Measurements from ENCODE around the gene GTF2H2C_2.
"Not testable (repeated sequence)": the region's sequence is repeated elsewhere in the genome, so short reads cannot be mapped to it uniquely, and the experiment has no call there.

Gene GTF2H2C_2

DNA sequence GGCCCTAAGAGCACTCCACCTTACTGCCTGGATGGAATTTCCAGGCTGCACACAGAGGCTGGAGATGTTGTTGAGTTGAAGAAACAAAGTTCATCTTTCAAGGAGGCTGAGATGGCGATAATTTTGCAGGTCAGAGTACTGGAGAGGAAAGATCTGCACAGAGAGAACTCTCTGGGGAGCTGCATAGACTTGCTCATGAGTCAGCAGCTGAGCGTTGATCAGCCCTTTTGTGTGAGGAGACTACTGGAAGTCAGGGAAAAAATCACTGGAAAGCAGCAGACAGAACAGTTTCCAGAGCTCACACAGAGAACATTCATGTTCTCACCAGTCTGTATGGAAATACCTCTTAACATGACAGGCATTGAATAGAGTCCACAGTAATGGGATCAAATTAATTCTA lies 23.4 kb downstream of the GTF2H2C_2 start:
- H3K9ac ChIP-seq (ENCODE audit: low read length); RAD21 ChIA-PET (ENCODE audit: low non-redundant PET in 1 of 2, low total read pairs in 2 of 2, uncharacterized antibody in 2 of 2, unreplicated experiment in 2 of 2); DNase-seq (ENCODE audit: low read depth, low spot score); H3K36me3 ChIP-seq (ENCODE audit: control insufficient read depth in 1 of 2, insufficient read depth in 2 of 2, low read length in 2 of 2); CTCF ChIA-PET; BruUV-seq (replicated peaks); H2AFZ ChIP-seq (ENCODE audit: low read depth, low read length, poor library complexity, severe bottlenecking); H3K4me2 ChIP-seq (ENCODE audit: low read length); H3K79me2 ChIP-seq (ENCODE audit: insufficient read depth, low read length); H4K20me1 ChIP-seq (ENCODE audit: insufficient read depth); H3K27ac ChIP-seq (ENCODE audit: low read depth, low read length); H3K4me3 ChIP-seq (replicated peaks in 1 of 2; ENCODE audit: low read depth in 1 of 2, low read length in 2 of 2); H3K27me3 ChIP-seq (ENCODE audit: insufficient read depth, low read length); POLR2A ChIA-PET; H3K9me3 ChIP-seq (ENCODE audit: control insufficient read depth in 1 of 2, insufficient read depth in 1 of 2, low read depth in 1 of 2, low read length in 2 of 2); intact Hi-C loops (cut with micrococcal nuclease); H3K4me1 ChIP-seq (ENCODE audit: control insufficient read depth in 1 of 2, insufficient read depth in 2 of 2, low read length in 2 of 2); ATAC-seq; H3K9me2 ChIP-seq (ENCODE audit: insufficient read depth): not testable (repeated sequence)

DNA sequence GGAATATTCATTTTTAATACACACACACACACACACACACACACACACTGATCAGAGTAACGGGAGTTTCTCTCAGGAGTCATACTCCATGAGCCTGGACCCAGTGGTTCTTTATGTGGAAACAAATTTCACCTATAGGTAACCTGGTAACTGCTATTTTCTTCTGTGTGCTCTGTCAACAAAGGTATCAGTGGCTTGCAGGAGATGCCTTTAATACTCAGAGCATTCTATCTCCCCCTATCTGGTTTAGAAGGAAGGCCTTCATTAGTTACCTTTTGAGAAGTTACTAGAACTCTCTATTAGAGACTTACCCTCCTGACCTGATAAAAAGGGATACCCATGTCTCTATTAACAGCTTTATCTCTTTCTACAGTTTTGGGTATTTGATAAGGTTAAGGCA lies 34.4 kb downstream of the GTF2H2C_2 start:
- H3K4me2 ChIP-seq (ENCODE audit: low read length); H3K9me3 ChIP-seq (ENCODE audit: control insufficient read depth in 1 of 2, insufficient read depth in 1 of 2, low read depth in 1 of 2, low read length in 2 of 2); ATAC-seq; H3K9ac ChIP-seq (ENCODE audit: low read length); H3K4me1 ChIP-seq (ENCODE audit: control insufficient read depth in 1 of 2, insufficient read depth in 2 of 2, low read length in 2 of 2); H3K27me3 ChIP-seq (ENCODE audit: insufficient read depth, low read length); H2AFZ ChIP-seq (ENCODE audit: low read depth, low read length, poor library complexity, severe bottlenecking); H3K4me3 ChIP-seq (replicated peaks in 1 of 2; ENCODE audit: low read depth in 1 of 2, low read length in 2 of 2); POLR2A ChIA-PET; H4K20me1 ChIP-seq (ENCODE audit: insufficient read depth); H3K36me3 ChIP-seq (ENCODE audit: control insufficient read depth in 1 of 2, insufficient read depth in 2 of 2, low read length in 2 of 2); H3K27ac ChIP-seq (ENCODE audit: low read depth, low read length); RAD21 ChIA-PET (ENCODE audit: low non-redundant PET in 1 of 2, low total read pairs in 2 of 2, uncharacterized antibody in 2 of 2, unreplicated experiment in 2 of 2); DNase-seq (ENCODE audit: low read depth, low spot score); H3K79me2 ChIP-seq (ENCODE audit: insufficient read depth, low read length); CTCF ChIA-PET; H3K9me2 ChIP-seq (ENCODE audit: insufficient read depth); BruUV-seq (replicated peaks); intact Hi-C loops (cut with micrococcal nuclease): not testable (repeated sequence)

DNA sequence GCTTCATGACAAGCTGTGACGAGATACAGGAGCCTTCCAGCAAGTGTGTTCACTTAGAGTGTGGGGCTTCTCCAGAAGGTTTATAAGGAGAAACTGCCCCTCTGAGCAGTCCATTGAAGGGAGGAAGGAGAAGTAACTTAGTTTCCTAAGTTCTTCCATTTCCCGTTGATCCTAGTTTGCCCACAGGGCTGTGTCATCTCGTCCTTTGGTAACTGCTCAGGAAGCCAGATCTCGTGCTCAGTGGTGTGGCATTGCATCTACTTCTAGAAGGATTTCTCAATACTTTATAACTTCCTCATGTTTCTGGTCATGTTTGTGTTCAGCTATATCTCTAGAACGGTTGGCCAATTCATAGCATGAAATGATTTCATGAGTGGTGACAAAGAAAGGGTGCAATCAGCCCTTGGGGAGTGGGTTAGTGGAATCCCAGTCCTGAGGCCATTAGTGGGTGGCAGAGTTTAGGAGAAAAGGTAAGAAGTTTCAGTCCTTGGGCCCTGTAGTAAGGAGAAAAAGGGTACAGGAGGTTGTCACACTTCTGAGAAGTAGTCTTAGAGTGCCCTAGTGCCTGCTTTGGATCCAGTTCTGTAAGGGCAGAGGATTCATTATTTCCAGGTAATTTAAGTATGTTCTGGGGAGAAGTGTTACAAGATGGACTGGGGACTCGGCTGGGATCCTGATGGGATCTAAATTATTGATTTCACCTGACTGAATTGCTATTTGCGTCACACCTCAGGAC lies 36.2 kb downstream of the GTF2H2C_2 start:
- H3K27ac ChIP-seq (ENCODE audit: low read depth, low read length); POLR2A ChIA-PET; DNase-seq (ENCODE audit: low read depth, low spot score); H2AFZ ChIP-seq (ENCODE audit: low read depth, low read length, poor library complexity, severe bottlenecking); H3K27me3 ChIP-seq (ENCODE audit: insufficient read depth, low read length); intact Hi-C loops (cut with micrococcal nuclease); H4K20me1 ChIP-seq (ENCODE audit: insufficient read depth); H3K9me3 ChIP-seq (ENCODE audit: control insufficient read depth in 1 of 2, insufficient read depth in 1 of 2, low read depth in 1 of 2, low read length in 2 of 2); H3K36me3 ChIP-seq (ENCODE audit: control insufficient read depth in 1 of 2, insufficient read depth in 2 of 2, low read length in 2 of 2); H3K4me2 ChIP-seq (ENCODE audit: low read length); H3K9ac ChIP-seq (ENCODE audit: low read length); H3K4me1 ChIP-seq (ENCODE audit: control insufficient read depth in 1 of 2, insufficient read depth in 2 of 2, low read length in 2 of 2); BruUV-seq (replicated peaks); H3K9me2 ChIP-seq (ENCODE audit: insufficient read depth); RAD21 ChIA-PET (ENCODE audit: low non-redundant PET in 1 of 2, low total read pairs in 2 of 2, uncharacterized antibody in 2 of 2, unreplicated experiment in 2 of 2); H3K4me3 ChIP-seq (replicated peaks in 1 of 2; ENCODE audit: low read depth in 1 of 2, low read length in 2 of 2); CTCF ChIA-PET; H3K79me2 ChIP-seq (ENCODE audit: insufficient read depth, low read length); ATAC-seq: not testable (repeated sequence)

DNA sequence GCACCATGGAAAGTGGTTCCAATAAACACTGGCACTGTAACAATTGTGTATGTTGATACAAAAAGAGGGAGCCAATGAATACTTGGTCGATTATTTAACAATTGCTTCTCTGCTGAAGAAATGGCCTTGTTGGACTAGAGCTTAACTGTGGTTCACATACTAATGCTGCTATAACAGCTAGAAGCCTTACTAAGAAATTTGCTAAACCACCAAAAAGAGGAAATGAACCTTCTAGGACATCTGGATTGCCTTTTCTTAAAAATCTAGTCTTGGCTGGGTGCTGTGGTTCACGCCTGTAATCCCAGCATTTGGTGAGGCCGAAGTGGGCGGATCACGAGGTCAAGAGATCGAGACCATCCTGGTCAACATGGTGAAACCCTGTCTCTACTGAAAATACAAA lies 41.9 kb downstream of the GTF2H2C_2 start:
- H2AFZ ChIP-seq (ENCODE audit: low read depth, low read length, poor library complexity, severe bottlenecking); H3K4me2 ChIP-seq (ENCODE audit: low read length); H3K4me3 ChIP-seq (replicated peaks in 1 of 2; ENCODE audit: low read depth in 1 of 2, low read length in 2 of 2); ATAC-seq; CTCF ChIA-PET; H3K4me1 ChIP-seq (ENCODE audit: control insufficient read depth in 1 of 2, insufficient read depth in 2 of 2, low read length in 2 of 2); RAD21 ChIA-PET (ENCODE audit: low non-redundant PET in 1 of 2, low total read pairs in 2 of 2, uncharacterized antibody in 2 of 2, unreplicated experiment in 2 of 2); DNase-seq (ENCODE audit: low read depth, low spot score); intact Hi-C loops (cut with micrococcal nuclease); H3K36me3 ChIP-seq (ENCODE audit: control insufficient read depth in 1 of 2, insufficient read depth in 2 of 2, low read length in 2 of 2); POLR2A ChIA-PET; H4K20me1 ChIP-seq (ENCODE audit: insufficient read depth); H3K27me3 ChIP-seq (ENCODE audit: insufficient read depth, low read length); H3K9ac ChIP-seq (ENCODE audit: low read length); H3K27ac ChIP-seq (ENCODE audit: low read depth, low read length); H3K79me2 ChIP-seq (ENCODE audit: insufficient read depth, low read length); H3K9me3 ChIP-seq (ENCODE audit: control insufficient read depth in 1 of 2, insufficient read depth in 1 of 2, low read depth in 1 of 2, low read length in 2 of 2); H3K9me2 ChIP-seq (ENCODE audit: insufficient read depth); BruUV-seq (replicated peaks): not testable (repeated sequence)

Measured in HCT116 (cell line).